HG03460 (cell line): Measurements from ENCODE around the gene PLEKHG5.
"Not testable (repeated sequence)": the region's sequence is repeated elsewhere in the genome, so short reads cannot be mapped to it uniquely, and the experiment has no call there.

ENCODE experiments used
- ATAC-seq: cut with Tn5 transposase; IDR thresholded peaks from one replicate; pipeline ENCODE4 v1.9.1; 2021; ENCODE audit not compliant: unreplicated experiment

PLEKHG5 gene

DNA sequence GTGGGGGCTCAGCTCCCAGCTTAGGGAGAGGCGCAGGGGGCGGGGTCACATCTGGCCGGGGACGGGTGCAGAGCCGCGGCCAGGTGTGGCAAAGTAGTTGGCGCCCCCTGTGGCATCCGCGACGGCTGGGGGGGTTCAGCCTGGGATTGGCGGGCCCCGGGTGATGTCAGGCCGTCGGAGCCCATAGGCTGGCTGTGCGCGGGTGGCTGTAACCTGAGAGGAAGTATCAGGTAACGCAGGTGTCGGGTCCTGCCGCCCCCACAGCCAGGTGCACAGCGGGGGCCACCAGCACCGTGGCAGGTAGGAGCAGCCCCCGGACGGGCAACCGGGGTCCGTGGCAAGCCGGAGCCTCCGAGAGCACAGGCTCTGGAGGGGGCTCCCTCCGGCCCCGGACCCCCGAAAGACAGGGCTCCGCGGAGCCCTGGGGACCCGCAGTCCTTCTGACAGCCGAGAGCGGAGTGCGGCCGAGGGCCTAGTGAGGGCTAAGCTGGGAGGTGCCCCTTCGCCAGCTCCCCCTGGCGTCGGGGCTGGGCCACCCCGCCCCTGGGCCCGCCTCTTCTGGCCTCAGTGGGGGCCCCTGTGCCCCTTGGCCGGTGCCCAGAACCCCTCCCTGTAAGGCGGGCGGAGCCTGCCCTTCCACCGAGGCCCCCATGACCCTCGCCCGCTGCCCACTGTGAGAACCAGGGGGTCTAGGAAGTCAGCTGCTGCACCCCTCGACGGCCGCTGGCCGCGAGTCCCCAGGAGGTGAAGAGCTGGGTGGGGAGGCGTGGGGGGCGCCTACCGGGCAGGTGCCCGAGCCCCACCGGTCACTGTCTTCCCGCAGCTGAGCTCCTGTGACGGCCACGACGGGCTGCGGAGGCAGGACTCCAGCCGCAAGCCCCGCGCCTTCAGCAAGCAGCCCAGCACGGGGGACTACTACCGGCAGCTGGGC lies 43.4 kb downstream of the PLEKHG5 start:
- no peak for ATAC-seq

DNA sequence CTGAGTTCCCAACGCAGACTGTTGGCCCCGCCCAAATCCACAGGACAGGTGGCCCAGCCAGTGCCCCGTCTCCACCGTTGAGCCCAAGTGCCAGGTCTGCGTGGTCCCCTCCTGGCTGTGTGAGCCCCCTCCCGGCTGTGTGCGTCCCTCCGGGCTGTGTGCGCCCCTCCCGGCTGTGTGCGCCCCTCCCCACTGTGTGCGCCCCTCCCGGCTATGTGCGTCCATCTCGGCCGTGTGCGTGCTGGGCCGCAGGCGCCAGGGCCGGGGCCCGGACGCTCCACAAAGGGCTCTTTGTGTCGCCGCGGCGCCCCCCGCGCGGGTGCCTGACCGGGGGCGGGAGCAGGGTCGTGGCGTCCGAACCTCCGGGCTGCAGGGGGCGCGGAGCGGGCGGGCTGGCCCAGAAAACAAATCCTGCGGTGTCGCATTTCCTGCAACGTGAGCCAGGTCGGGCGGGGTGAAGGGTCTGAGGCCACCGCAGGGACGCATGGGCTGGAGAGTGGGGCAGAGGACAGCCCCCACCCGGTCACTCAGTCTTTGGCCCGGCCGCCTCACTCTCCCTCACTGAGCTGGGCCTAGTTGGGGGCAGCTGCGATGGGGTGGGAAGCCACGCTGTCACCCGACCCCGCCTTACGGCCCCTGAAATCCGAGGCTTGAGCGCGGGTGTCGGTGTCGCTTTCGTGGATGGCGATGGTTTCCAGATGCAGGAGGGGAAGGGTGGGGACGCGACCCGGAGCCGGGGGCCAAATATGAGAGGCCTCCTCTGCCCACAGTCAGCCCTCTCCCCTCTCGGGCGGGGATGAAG lies 44.2 kb downstream of the PLEKHG5 start:
- ATAC-seq, result no peak

DNA sequence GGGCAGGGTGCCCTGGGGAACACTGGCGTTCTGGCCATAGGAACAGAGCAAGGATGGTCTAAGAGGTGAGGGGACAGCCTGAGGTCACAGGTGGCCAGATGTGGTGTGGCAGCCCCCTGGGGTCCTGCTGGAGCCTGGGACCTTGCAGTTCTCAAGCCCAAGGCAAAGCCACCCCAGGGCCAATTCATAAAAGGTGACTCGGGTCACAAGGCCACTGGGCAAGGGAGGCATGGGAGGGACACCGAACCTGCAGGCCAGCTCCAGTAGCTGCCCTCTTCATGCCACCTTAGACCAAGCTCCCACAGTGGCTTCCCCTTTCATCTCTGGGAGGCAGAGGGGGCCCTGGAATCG lies 44.8 kb downstream of the PLEKHG5 start:
- ATAC-seq, result no peak

DNA sequence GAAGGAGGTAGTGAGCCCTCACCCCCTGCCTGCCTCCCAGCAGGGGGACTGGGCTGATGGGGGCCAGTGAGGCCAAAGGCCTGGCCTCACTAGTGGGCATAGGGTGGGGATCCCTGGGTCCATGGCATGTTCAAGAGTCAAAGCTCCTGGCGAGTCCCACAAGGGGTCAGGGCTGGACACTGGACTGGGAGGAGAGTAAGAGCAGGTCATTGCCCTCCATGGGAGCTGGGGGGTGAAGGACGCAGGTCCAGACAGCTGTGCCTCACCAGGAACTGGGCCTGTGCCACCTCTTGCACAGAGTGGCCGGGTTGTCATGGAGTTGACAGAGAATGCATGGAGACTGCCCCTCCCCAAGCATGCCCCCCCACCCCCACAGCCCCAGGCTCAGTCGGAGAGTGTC lies 45.5 kb downstream of the PLEKHG5 start:
- ATAC-seq, result not testable (repeated sequence)

GRCh38 chr1:6445062-6445763 lies 46.3 kb downstream of the PLEKHG5 start:
- ATAC-seq, result no peak

GRCh38 chr1:6444377-6444776 lies 47.1 kb downstream of the PLEKHG5 start:
- ATAC-seq, result no peak

DNA sequence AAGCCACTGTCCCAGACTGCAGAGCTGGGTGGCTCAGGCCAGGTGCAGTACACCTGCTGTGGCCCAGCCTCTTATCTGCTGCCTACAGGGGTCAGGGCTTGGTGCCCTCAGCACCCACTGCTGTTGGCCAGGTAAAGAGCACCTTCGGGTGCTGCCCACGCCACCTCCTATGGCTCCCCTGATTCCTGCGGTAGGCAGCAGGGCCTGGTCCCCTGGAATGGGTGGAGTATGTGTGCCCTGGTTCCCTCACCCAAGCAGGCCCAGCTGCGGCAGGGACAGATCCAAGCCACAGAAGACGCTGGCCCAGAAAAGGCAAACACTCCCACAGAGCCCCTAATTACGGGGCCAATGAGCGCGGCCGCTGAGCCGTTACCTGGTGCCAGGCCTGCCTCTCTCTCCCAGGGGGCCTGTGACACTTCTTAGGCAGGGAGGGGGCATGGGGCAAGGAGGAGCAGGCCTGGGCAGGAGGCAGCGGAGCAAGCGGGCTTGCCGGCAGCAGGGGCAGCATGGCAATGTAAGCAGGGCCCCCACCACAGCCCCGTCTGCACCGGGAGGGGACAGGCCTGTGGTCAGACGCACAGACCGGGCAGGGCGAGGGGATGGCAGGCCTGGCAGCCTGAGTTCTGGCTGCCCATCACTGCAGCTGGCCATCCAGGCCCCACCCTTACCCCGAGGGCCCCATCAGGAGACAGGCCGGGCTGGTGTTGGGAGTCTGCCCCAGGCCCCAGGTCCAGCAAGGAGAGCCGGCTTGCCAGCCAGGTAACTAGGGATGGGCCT lies 47.9 kb downstream of the PLEKHG5 start:
- ATAC-seq, result no peak

- ATAC-seq, result no peak
These were observed 49.9 kb downstream of the PLEKHG5 start for GRCh38 chr1:6441586-6441985.

- ATAC-seq, result no peak
These were observed 51.0 kb downstream of the PLEKHG5 start for GRCh38 chr1:6440198-6441126.

DNA sequence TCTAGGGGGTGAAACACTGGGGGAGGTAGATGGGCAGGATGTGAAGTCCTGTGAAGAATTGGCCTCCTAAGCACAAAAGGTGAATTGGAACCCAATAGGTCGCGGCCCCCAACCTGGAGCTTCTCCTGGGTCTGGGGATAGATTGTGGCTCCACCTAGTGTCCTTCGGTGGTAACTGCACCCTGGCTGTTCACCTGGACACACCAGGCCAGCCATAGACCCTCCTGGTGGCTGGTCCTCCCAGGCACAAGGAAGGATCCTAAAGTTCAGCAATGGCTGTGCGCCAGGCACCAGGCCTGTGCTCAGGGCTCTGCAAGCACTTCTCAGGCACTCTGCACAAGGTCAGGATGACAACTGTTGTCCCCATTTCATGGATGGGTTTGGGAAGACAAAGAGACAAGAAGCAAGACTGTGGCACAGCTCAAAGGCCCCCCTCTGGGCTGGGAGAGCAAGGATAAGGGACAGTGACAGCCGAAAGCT lies 53.4 kb downstream of the PLEKHG5 start:
- ATAC-seq, result no peak

- ATAC-seq, result not testable (repeated sequence)
These were observed 54.3 kb downstream of the PLEKHG5 start for GRCh38 chr1:6437012-6437700.

DNA sequence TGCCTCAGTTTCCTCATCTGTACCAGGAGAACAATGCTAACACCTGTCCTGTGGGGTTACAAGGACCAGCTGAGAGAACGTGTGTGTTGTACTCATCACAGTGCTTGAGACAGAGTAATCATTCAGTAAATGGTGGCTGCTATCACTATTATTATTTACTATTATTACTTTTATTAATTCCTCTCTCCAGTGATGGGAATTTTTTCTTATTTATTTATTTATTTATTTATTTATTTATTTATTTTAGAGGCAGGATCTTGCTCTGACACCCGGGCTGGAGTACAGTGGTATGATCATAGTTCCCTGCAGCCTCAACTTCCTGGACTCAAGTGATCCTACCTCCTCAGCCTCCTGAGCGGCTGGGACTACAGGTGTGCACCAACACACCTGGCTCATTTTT lies 55.2 kb downstream of the PLEKHG5 start:
- ATAC-seq, result not testable (repeated sequence)

- no peak for ATAC-seq
These were observed 55.9 kb downstream of the PLEKHG5 start for GRCh38 chr1:6435547-6435946.

GRCh38 chr1:6435129-6435528 lies 56.3 kb downstream of the PLEKHG5 start:
- ATAC-seq, result no peak

- ATAC-seq, result no peak
These were observed 57.3 kb downstream of the PLEKHG5 start for GRCh38 chr1:6434186-6434585.

DNA sequence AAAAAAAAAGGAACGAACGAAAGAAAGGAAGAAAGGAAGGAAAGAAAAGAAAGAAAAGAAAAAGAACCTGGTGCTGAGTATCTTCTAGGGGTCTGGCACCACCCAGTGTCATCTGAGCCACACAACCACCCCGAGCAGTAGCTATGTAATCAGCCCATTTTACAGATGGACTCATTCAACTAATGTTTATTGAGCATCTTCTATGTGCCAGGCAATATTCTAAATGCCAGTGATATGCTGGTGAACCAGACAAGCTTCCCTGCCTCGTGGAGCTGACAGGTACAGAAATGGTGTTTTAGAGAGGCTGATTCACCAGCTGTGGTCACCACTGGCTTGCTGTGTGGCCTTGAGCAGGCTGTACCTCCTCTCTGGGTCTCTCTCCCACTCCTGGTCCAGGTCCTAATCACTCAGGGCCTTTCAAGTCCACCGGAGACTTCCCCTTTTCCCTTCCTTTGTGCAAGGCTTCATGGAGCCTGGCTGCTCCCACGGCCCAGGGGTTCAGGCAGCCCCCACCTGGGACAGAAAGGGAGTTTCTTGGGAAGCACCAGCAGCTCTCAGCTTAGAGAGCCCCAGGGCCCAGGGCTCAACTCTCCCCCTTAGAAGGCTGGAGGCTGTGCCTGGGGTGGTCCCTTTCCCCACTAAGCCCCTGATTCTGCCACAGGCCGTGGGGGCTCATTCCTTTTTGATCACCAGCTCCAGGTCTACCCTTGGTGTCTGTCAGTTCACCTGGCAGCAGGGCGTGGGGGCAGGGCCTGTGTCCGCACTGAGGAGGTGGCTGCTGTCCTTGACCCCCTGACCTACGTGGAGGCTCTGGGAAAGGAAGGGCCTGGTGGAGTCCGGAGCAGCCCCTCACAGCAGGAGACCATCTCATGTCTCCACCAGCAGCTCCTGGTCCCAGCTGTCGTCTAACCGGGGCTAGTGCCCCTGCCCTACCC lies 59.6 kb downstream of the PLEKHG5 start:
- not testable (repeated sequence) for ATAC-seq

DNA sequence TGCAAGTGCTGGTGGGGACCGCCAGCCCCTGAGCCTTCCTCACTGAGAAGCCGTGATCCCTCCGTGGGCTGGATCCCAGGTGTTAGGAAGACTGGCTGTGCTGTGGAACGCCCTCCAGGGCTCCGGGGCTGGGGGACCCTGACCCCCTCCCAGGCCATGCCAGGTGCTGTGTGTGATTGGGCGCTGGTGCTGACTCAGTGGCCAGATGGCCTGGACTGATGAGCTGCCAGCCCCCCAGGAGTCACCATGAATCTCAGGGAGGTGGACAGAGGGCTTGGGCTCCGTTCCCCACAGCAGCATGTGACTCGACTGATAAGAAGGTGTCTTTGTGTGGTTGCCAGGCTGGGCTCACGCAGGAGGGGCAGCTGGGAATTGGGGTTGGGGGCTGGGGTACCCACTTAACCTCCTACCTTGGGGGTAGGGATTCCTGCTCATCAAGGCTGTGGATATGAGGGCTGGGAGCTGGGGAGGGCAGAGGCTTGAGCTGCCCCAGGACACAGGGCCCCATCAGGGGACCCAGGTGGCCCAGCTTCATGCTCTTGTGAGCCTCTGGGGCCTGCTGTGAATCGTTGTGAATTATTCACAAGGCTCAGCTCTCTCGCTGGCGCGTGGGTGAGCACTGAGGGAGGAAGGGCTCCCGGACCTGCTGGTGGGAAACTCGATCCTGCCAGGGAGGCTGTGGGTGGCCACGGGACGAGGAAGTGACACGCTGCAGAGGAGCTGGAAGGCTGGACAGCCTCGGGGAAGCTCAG lies 61.6 kb downstream of the PLEKHG5 start:
- ATAC-seq, result not testable (repeated sequence)
